T-helper 17 cell (primary cell): ENCODE results near the gene GALNTL6. TPM values are rescaled to one million over a fixed set of nuclear protein-coding genes. Genes with fewer than 3 reads are reported as not detected.
"Not testable (repeated sequence)": the region's sequence is repeated elsewhere in the genome, so short reads cannot be mapped to it uniquely, and the experiment has no call there.

Source experiments
- ATAC-seq: fragments of 150-1000 bp; cut with Tn5 transposase; 2 replicates; pipeline ENCODE4 v1.10.0; 2021; ENCODE audit warnings: mild to moderate bottlenecking, moderate library complexity
- DNase-seq, 3 donors: peaks; one replicate each; pipeline versions ENCODE4 v3.0.0 to v3.0.0-alpha.2; 2020 to 2021
- H3K9me3 ChIP-seq: one replicate; pipeline ENCODE4 v1.7.0; 2013; ENCODE audit warnings: low read length, mild to moderate bottlenecking; ENCODE audit not compliant: control insufficient read depth, poor library complexity, severe bottlenecking
- H3K27ac Mint-ChIP-seq: one replicate; pipeline ENCODE4 v1.8.0; 2022; ENCODE audit warnings: mild to moderate bottlenecking, moderate library complexity, mixed read lengths
- H3K27me3 Mint-ChIP-seq: one replicate; pipeline ENCODE4 v1.8.0; 2022; ENCODE audit warnings: mixed read lengths
- H3K36me3 Mint-ChIP-seq: one replicate; pipeline ENCODE4 v1.8.0; 2022; ENCODE audit warnings: low read depth, mixed read lengths
- H3K4me1 Mint-ChIP-seq: one replicate; pipeline ENCODE4 v1.8.0; 2022; ENCODE audit warnings: mild to moderate bottlenecking, mixed read lengths
- H3K4me3 Mint-ChIP-seq: one replicate; pipeline ENCODE4 v1.8.0; 2022; ENCODE audit warnings: mild to moderate bottlenecking, moderate library complexity, mixed read lengths
- total RNA-seq, 4 donors: library from RNA in 2 of 4; stranded (reverse) in 2 of 4; gene quantifications; one replicate each; pipeline ENCODE4 v1.2.3 and lab custom pipeline; 2022 to 2026

Gene GALNTL6
- total RNA-seq, 2 donors from 2014 or later: not detected

GRCh38 chr4:172962564-172963353 lies 1149.6 kb downstream of the GALNTL6 start:
- ATAC-seq (no peak), DNase-seq (no peak)
- no peaks in the 10 kb centered on the region for H3K36me3 Mint-ChIP-seq
- no peak overlapping the region for H3K4me3 Mint-ChIP-seq
- H3K27me3 Mint-ChIP-seq: peaks cover 33% of the 10 kb centered on the region
- H3K27ac Mint-ChIP-seq: no peak overlapping the region
- no peaks in the 10 kb centered on the region for H3K9me3 ChIP-seq
- H3K4me1 Mint-ChIP-seq: no peaks in the 10 kb centered on the region

GRCh38 chr4:172963498-172964294 lies 1150.5 kb downstream of the GALNTL6 start:
- ATAC-seq: no peak
- H3K27ac Mint-ChIP-seq: no peak overlapping the region
- peaks cover 33% of the 10 kb centered on the region for H3K27me3 Mint-ChIP-seq
- DNase-seq: no peak
- no peaks in the 10 kb centered on the region for H3K4me1 Mint-ChIP-seq
- H3K9me3 ChIP-seq: no peaks in the 10 kb centered on the region
- H3K36me3 Mint-ChIP-seq: no peaks in the 10 kb centered on the region
- H3K4me3 Mint-ChIP-seq: no peak overlapping the region

GRCh38 chr4:172970189-172970588 lies 1157.0 kb downstream of the GALNTL6 start:
- H3K27me3 Mint-ChIP-seq: peaks cover 17% of the 10 kb centered on the region
- DNase-seq, H3K27ac Mint-ChIP-seq, H3K9me3 ChIP-seq, H3K36me3 Mint-ChIP-seq, ATAC-seq, H3K4me3 Mint-ChIP-seq, H3K4me1 Mint-ChIP-seq: not testable (repeated sequence)

GRCh38 chr4:172974586-172974985 lies 1161.4 kb downstream of the GALNTL6 start:
- DNase-seq (no peak), ATAC-seq (no peak)
- Mint-ChIP-seq H3K27me3 (peaks cover 34% of the 10 kb centered on the region), H3K27ac (no peak overlapping the region), H3K4me3 (no peak overlapping the region), H3K36me3 (no peaks in the 10 kb centered on the region), H3K4me1 (no peaks in the 10 kb centered on the region)
- no peaks in the 10 kb centered on the region for H3K9me3 ChIP-seq

- DNase-seq (no peak), ATAC-seq (no peak)
- Mint-ChIP-seq H3K27ac (no peak overlapping the region), H3K4me3 (no peak overlapping the region), H3K4me1 (no peaks in the 10 kb centered on the region), H3K27me3 (peaks cover 45% of the 10 kb centered on the region), H3K36me3 (no peaks in the 10 kb centered on the region)
- H3K9me3 ChIP-seq: no peaks in the 10 kb centered on the region
These were observed 1162.5 kb downstream of the GALNTL6 start for GRCh38 chr4:172975651-172976229.

GRCh38 chr4:172977491-172978041 lies 1164.4 kb downstream of the GALNTL6 start:
- H3K9me3 ChIP-seq: not testable (repeated sequence)

GRCh38 chr4:172978848-172979247 lies 1165.6 kb downstream of the GALNTL6 start:
- DNase-seq (no peak), ATAC-seq (no peak)
- H3K9me3 ChIP-seq: no peaks in the 10 kb centered on the region
- no peaks in the 10 kb centered on the region for H3K4me1 Mint-ChIP-seq
- H3K27ac Mint-ChIP-seq: no peak overlapping the region
- no peaks in the 10 kb centered on the region for H3K36me3 Mint-ChIP-seq
- peaks cover 51% of the 10 kb centered on the region for H3K27me3 Mint-ChIP-seq
- H3K4me3 Mint-ChIP-seq: no peak overlapping the region

More at GRCh38 chr4:172977491-172978041, 1164.4 kb downstream of the GALNTL6 start:
- H3K4me1 Mint-ChIP-seq, H3K36me3 Mint-ChIP-seq, ATAC-seq, H3K4me3 Mint-ChIP-seq, H3K27ac Mint-ChIP-seq, DNase-seq: not testable (repeated sequence)
- peaks cover 55% of the 10 kb centered on the region for H3K27me3 Mint-ChIP-seq

GRCh38 chr4:172979332-172979731 lies 1166.1 kb downstream of the GALNTL6 start:
- H3K27me3 Mint-ChIP-seq: peaks cover 51% of the 10 kb centered on the region
- no peaks in the 10 kb centered on the region for H3K9me3 ChIP-seq
- no peak overlapping the region for H3K27ac Mint-ChIP-seq
- no peaks in the 10 kb centered on the region for H3K36me3 Mint-ChIP-seq
- no peak for DNase-seq
- ATAC-seq: no peak
- H3K4me3 Mint-ChIP-seq: no peak overlapping the region
- H3K4me1 Mint-ChIP-seq: no peaks in the 10 kb centered on the region

- DNase-seq (no peak), ATAC-seq (no peak)
- no peaks in the 10 kb centered on the region for H3K4me1 Mint-ChIP-seq
- no peak overlapping the region for H3K27ac Mint-ChIP-seq
- H3K36me3 Mint-ChIP-seq: no peaks in the 10 kb centered on the region
- H3K4me3 Mint-ChIP-seq: no peak overlapping the region
- H3K27me3 Mint-ChIP-seq: peaks cover 47% of the 10 kb centered on the region
- H3K9me3 ChIP-seq: no peaks in the 10 kb centered on the region
These were observed 1167.0 kb downstream of the GALNTL6 start for GRCh38 chr4:172980219-172980618.

GRCh38 chr4:172982151-172982590 lies 1169.0 kb downstream of the GALNTL6 start:
- H3K9me3 ChIP-seq: no peaks in the 10 kb centered on the region
- H3K4me1 Mint-ChIP-seq: no peaks in the 10 kb centered on the region
- peaks cover 41% of the 10 kb centered on the region for H3K27me3 Mint-ChIP-seq
- ATAC-seq: no peak
- no peaks in the 10 kb centered on the region for H3K36me3 Mint-ChIP-seq
- no peak overlapping the region for H3K4me3 Mint-ChIP-seq
- H3K27ac Mint-ChIP-seq: no peak overlapping the region
- DNase-seq: no peak

GRCh38 chr4:172983014-172983413 lies 1169.8 kb downstream of the GALNTL6 start:
- Mint-ChIP-seq H3K27ac (no peak overlapping the region), H3K4me3 (no peak overlapping the region), H3K36me3 (no peaks in the 10 kb centered on the region), H3K27me3 (peaks cover 33% of the 10 kb centered on the region), H3K4me1 (no peaks in the 10 kb centered on the region)
- DNase-seq (no peak), ATAC-seq (no peak)
- no peaks in the 10 kb centered on the region for H3K9me3 ChIP-seq

- H3K4me1 Mint-ChIP-seq: no peaks in the 10 kb centered on the region
- ATAC-seq: no peak
These were observed 1170.4 kb downstream of the GALNTL6 start for GRCh38 chr4:172983631-172984030.

GRCh38 chr4:172985552-172985951 lies 1172.3 kb downstream of the GALNTL6 start:
- Mint-ChIP-seq H3K4me3 (no peak overlapping the region), H3K4me1 (no peaks in the 10 kb centered on the region), H3K27me3 (peaks cover 11% of the 10 kb centered on the region), H3K27ac (no peak overlapping the region), H3K36me3 (no peaks in the 10 kb centered on the region)
- ATAC-seq (no peak), DNase-seq (no peak)
- no peaks in the 10 kb centered on the region for H3K9me3 ChIP-seq

More at GRCh38 chr4:172983631-172984030, 1170.4 kb downstream of the GALNTL6 start:
- peaks cover 26% of the 10 kb centered on the region for H3K27me3 Mint-ChIP-seq
- no peak overlapping the region for H3K4me3 Mint-ChIP-seq
- no peak overlapping the region for H3K27ac Mint-ChIP-seq
- no peaks in the 10 kb centered on the region for H3K36me3 Mint-ChIP-seq
- DNase-seq: no peak
- no peaks in the 10 kb centered on the region for H3K9me3 ChIP-seq
